ENCODE data around the gene TRIM8. TPM values are rescaled to one million over a fixed set of nuclear protein-coding genes. Genes with fewer than 3 reads are reported as not detected.

TRIM8 gene
- total RNA-seq, 1 donor from 2014 or later, result 44.4 TPM

- Histone ChIP-seq H3K27me3 (ENCODE audit: control insufficient read depth in 3 of 3, insufficient read depth in 3 of 3, low read length in 3 of 3) (no peaks in the 10 kb centered on the region), H3K4me1 (ENCODE audit: control insufficient read depth in 3 of 3, insufficient read depth in 3 of 3, low read length in 3 of 3) (peaks cover 71 to 91% (median 85%) of the 10 kb centered on the region in 3 donors), H3K9ac (ENCODE audit: low read depth in 1 of 3, low read length in 3 of 3) (peak overlapping the region in 1 of 3 donors; percentile 33), H3K27ac (ENCODE audit: low read depth, low read length) (peak overlapping the region; percentile 69), H3K9me3 (ENCODE audit: control insufficient read depth in 3 of 3, low read length in 3 of 3) (no peaks in the 10 kb centered on the region), H3K36me3 (ENCODE audit: control insufficient read depth in 3 of 3, insufficient read depth in 3 of 3, low read length in 3 of 3) (peaks cover 0 to 12% (median 0%) of the 10 kb centered on the region in 3 donors), H3K4me3 (ENCODE audit: low read length in 3 of 3) (no peak overlapping the region)
Observed at GRCh38 chr10:102614888-102615287, 29.4 kb upstream of the TRIM8 start.

GRCh38 chr10:102615361-102615760 is 28.9 kb upstream of the TRIM8 start:
- no peaks in the 10 kb centered on the region for H3K27me3 ChIP-seq (ENCODE audit: control insufficient read depth in 3 of 3, insufficient read depth in 3 of 3, low read length in 3 of 3)
- H3K9me3 ChIP-seq (ENCODE audit: control insufficient read depth in 3 of 3, low read length in 3 of 3), result no peaks in the 10 kb centered on the region
- H3K4me1 ChIP-seq (ENCODE audit: control insufficient read depth in 3 of 3, insufficient read depth in 3 of 3, low read length in 3 of 3), result peaks cover 76 to 94% (median 88%) of the 10 kb centered on the region in 3 donors
- H3K4me3 ChIP-seq (ENCODE audit: low read length in 3 of 3), result peak overlapping the region in 2 of 3 donors; percentile 11 to 13
- H3K36me3 ChIP-seq (ENCODE audit: control insufficient read depth in 3 of 3, insufficient read depth in 3 of 3, low read length in 3 of 3), result peaks cover 0 to 12% (median 0%) of the 10 kb centered on the region in 3 donors
- H3K27ac ChIP-seq (ENCODE audit: low read depth, low read length), result peak overlapping the region; percentile 69
- peak overlapping the region in 2 of 3 donors; percentile 40 to 70 for H3K9ac ChIP-seq (ENCODE audit: low read depth in 1 of 3, low read length in 3 of 3)

- H3K9ac ChIP-seq (ENCODE audit: low read depth in 1 of 3, low read length in 3 of 3), result peak overlapping the region in 2 of 3 donors; percentile 47 to 70
- no peaks in the 10 kb centered on the region for H3K27me3 ChIP-seq (ENCODE audit: control insufficient read depth in 3 of 3, insufficient read depth in 3 of 3, low read length in 3 of 3)
- peaks cover 80 to 94% (median 88%) of the 10 kb centered on the region in 3 donors for H3K4me1 ChIP-seq (ENCODE audit: control insufficient read depth in 3 of 3, insufficient read depth in 3 of 3, low read length in 3 of 3)
- H3K27ac ChIP-seq (ENCODE audit: low read depth, low read length), result peak overlapping the region; percentile 69
- H3K36me3 ChIP-seq (ENCODE audit: control insufficient read depth in 3 of 3, insufficient read depth in 3 of 3, low read length in 3 of 3), result peaks cover 0 to 12% (median 0%) of the 10 kb centered on the region in 3 donors
- no peaks in the 10 kb centered on the region for H3K9me3 ChIP-seq (ENCODE audit: control insufficient read depth in 3 of 3, low read length in 3 of 3)
- H3K4me3 ChIP-seq (ENCODE audit: low read length in 3 of 3), result peak overlapping the region in 2 of 3 donors; percentile 17 to 35
Observed at GRCh38 chr10:102616066-102616770, 28.1 kb upstream of the TRIM8 start.

- no peaks in the 10 kb centered on the region for H3K27me3 ChIP-seq (ENCODE audit: control insufficient read depth in 3 of 3, insufficient read depth in 3 of 3, low read length in 3 of 3)
- H3K4me3 ChIP-seq (ENCODE audit: low read length in 3 of 3), result no peak overlapping the region
- H3K4me1 ChIP-seq (ENCODE audit: control insufficient read depth in 3 of 3, insufficient read depth in 3 of 3, low read length in 3 of 3), result peaks cover 82 to 94% (median 90%) of the 10 kb centered on the region in 3 donors
- H3K36me3 ChIP-seq (ENCODE audit: control insufficient read depth in 3 of 3, insufficient read depth in 3 of 3, low read length in 3 of 3), result peaks cover 0 to 12% (median 0%) of the 10 kb centered on the region in 3 donors
- H3K9ac ChIP-seq (ENCODE audit: low read depth in 1 of 3, low read length in 3 of 3), result peak overlapping the region in 1 of 3 donors; percentile 70
- H3K27ac ChIP-seq (ENCODE audit: low read depth, low read length), result peak overlapping the region; percentile 69
- H3K9me3 ChIP-seq (ENCODE audit: control insufficient read depth in 3 of 3, low read length in 3 of 3), result no peaks in the 10 kb centered on the region
Observed at GRCh38 chr10:102617041-102617440, 27.2 kb upstream of the TRIM8 start.

- peaks cover 0 to 12% (median 0%) of the 10 kb centered on the region in 3 donors for H3K36me3 ChIP-seq (ENCODE audit: control insufficient read depth in 3 of 3, insufficient read depth in 3 of 3, low read length in 3 of 3)
- H3K27me3 ChIP-seq (ENCODE audit: control insufficient read depth in 3 of 3, insufficient read depth in 3 of 3, low read length in 3 of 3), result no peaks in the 10 kb centered on the region
- H3K4me3 ChIP-seq (ENCODE audit: low read length in 3 of 3), result no peak overlapping the region
- no peaks in the 10 kb centered on the region for H3K9me3 ChIP-seq (ENCODE audit: control insufficient read depth in 3 of 3, low read length in 3 of 3)
- H3K27ac ChIP-seq (ENCODE audit: low read depth, low read length), result peak overlapping the region; percentile 69
- H3K4me1 ChIP-seq (ENCODE audit: control insufficient read depth in 3 of 3, insufficient read depth in 3 of 3, low read length in 3 of 3), result peaks cover 80 to 90% (median 86%) of the 10 kb centered on the region in 3 donors
- peak overlapping the region in 1 of 3 donors; percentile 36 for H3K9ac ChIP-seq (ENCODE audit: low read depth in 1 of 3, low read length in 3 of 3)
Observed at GRCh38 chr10:102617816-102618215, 26.5 kb upstream of the TRIM8 start.

- peaks cover 0 to 12% (median 0%) of the 10 kb centered on the region in 3 donors for H3K36me3 ChIP-seq (ENCODE audit: control insufficient read depth in 3 of 3, insufficient read depth in 3 of 3, low read length in 3 of 3)
- H3K9ac ChIP-seq (ENCODE audit: low read depth in 1 of 3, low read length in 3 of 3), result peak overlapping the region in 2 of 3 donors; percentile 10 to 51
- H3K27ac ChIP-seq (ENCODE audit: low read depth, low read length), result peak overlapping the region; percentile 69
- peak overlapping the region in 1 of 3 donors; percentile 6 for H3K4me3 ChIP-seq (ENCODE audit: low read length in 3 of 3)
- peaks cover 74 to 80% (median 74%) of the 10 kb centered on the region in 3 donors for H3K4me1 ChIP-seq (ENCODE audit: control insufficient read depth in 3 of 3, insufficient read depth in 3 of 3, low read length in 3 of 3)
- no peaks in the 10 kb centered on the region for H3K27me3 ChIP-seq (ENCODE audit: control insufficient read depth in 3 of 3, insufficient read depth in 3 of 3, low read length in 3 of 3)
- no peaks in the 10 kb centered on the region for H3K9me3 ChIP-seq (ENCODE audit: control insufficient read depth in 3 of 3, low read length in 3 of 3)
Observed at GRCh38 chr10:102619281-102619981, 24.8 kb upstream of the TRIM8 start.

GRCh38 chr10:102620138-102620590 is 24.1 kb upstream of the TRIM8 start:
- Histone ChIP-seq H3K27ac (ENCODE audit: low read depth, low read length) (peak overlapping the region; percentile 69), H3K36me3 (ENCODE audit: control insufficient read depth in 3 of 3, insufficient read depth in 3 of 3, low read length in 3 of 3) (peaks cover 0 to 12% (median 0%) of the 10 kb centered on the region in 3 donors), H3K27me3 (ENCODE audit: control insufficient read depth in 3 of 3, insufficient read depth in 3 of 3, low read length in 3 of 3) (no peaks in the 10 kb centered on the region), H3K9ac (ENCODE audit: low read depth in 1 of 3, low read length in 3 of 3) (peak overlapping the region in 2 of 3 donors; percentile 27 to 51), H3K4me3 (ENCODE audit: low read length in 3 of 3) (no peak overlapping the region), H3K4me1 (ENCODE audit: control insufficient read depth in 3 of 3, insufficient read depth in 3 of 3, low read length in 3 of 3) (peaks cover 72 to 79% (median 76%) of the 10 kb centered on the region in 3 donors), H3K9me3 (ENCODE audit: control insufficient read depth in 3 of 3, low read length in 3 of 3) (no peaks in the 10 kb centered on the region)

GRCh38 chr10:102620591-102621442 is 23.5 kb upstream of the TRIM8 start:
- Histone ChIP-seq H3K27ac (ENCODE audit: low read depth, low read length) (peak overlapping the region; percentile 69), H3K9ac (ENCODE audit: low read depth in 1 of 3, low read length in 3 of 3) (peak overlapping the region in 2 of 3 donors; percentile 27 to 51), H3K4me3 (ENCODE audit: low read length in 3 of 3) (no peak overlapping the region), H3K36me3 (ENCODE audit: control insufficient read depth in 3 of 3, insufficient read depth in 3 of 3, low read length in 3 of 3) (peaks cover 0 to 9% (median 0%) of the 10 kb centered on the region in 3 donors), H3K9me3 (ENCODE audit: control insufficient read depth in 3 of 3, low read length in 3 of 3) (no peaks in the 10 kb centered on the region), H3K27me3 (ENCODE audit: control insufficient read depth in 3 of 3, insufficient read depth in 3 of 3, low read length in 3 of 3) (no peaks in the 10 kb centered on the region), H3K4me1 (ENCODE audit: control insufficient read depth in 3 of 3, insufficient read depth in 3 of 3, low read length in 3 of 3) (peaks cover 72 to 79% (median 76%) of the 10 kb centered on the region in 3 donors)
